HG03139 (cell line): ENCODE results near the gene PNO1.
"Not testable (repeated sequence)": the region's sequence is repeated elsewhere in the genome, so short reads cannot be mapped to it uniquely, and the experiment has no call there.

Source experiments
- ATAC-seq: cut with Tn5 transposase; IDR thresholded peaks from one replicate; pipeline ENCODE4 v1.9.1; 2021; ENCODE audit not compliant: unreplicated experiment

Gene PNO1

DNA sequence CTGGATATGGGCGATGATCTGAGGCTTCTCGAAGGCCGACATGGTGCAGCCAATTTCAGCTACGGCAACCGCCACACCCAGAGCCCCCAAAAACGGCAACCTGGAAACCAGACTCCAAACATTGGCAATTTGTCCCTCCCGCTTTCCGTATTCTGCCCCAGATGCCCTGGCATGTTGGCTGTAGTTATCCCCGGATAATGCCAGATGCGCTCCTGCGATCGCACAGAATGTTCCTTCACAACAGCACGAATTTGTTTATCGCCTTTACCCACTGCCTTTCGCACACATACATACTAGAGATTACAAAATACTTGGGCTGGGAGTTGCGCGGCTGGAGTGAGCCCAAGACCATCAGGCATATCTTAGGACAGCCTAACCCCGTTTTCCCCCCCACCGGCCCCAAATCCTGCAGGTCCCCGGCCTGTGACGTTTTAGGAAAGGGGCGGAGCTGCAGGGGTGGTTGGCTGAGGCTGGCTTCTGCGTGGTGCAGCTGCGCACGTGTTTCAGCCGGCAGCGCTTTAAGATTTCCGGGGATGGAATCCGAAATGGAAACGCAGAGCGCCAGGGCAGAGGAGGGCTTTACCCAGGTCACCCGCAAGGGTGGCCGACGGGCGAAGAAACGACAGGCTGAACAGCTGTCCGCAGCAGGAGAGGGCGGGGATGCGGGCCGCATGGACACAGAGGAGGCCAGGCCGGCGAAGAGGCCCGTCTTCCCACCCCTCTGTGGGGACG lies at the start of gene PNO1:
Gene PNO1, plus strand, starts transcription at position 487 of the 732 bp plus-strand sequence. Its CDS starts 47 bp downstream, at position 534.
- peak; percentile 86 for ATAC-seq

DNA sequence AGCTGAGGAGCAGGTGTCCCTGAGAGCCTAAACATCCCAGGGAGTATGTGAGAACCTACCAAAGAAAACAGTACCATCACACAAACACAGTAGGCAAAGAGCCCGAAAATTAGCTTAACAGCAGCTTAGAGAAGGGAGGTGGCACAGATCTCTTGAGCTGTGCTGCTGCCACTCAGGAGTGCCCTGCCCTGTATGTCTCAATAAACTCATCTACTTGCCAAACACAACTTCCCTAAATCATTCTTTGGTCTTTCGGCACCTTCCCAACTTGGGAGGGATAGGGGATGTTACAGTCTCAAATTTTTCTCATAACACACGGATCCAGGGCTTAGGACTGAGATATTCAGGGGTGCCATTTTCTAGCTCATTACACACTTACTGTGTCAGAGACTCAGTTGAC lies 49.6 kb upstream of the PNO1 start:
- ATAC-seq, result no peak

DNA sequence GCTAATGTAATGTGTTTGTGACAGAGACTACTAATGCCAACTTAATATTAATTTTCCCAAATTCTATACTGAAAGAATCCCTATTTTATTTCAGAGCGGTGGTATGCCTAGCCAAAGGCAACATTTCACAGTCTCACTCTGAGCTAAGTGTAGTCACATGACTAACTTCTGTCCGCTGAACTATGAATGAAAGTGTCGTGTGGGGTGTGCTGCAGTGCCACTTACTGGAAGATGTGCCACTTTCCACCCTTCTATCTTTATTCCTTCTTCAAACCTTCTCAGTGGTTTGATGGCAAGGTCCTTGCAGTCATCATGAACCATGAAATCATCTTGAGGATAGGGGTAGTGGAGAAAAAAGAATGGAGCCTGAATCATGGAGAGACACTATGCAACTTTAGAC lies 47.6 kb upstream of the PNO1 start:
- ATAC-seq, result no peak

DNA sequence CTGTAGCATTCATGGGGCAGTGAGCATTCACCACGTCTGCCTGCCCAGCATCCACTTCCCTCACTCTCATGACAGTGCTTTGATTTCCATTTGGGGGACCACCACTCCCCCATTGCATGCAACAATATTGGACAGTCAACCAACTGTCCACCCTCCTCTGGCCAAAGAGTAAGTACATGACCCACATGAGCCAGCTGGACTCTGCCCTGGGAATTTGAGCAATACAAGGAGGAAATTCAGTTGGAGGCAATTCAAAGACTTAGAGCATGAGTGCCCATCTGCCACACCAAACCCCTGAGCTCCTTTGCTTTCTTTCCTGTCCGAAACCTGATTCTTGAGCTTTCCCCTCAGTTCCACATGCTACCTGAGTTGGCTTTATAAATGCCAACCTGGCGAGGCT lies 41.7 kb upstream of the PNO1 start:
- no peak for ATAC-seq

DNA sequence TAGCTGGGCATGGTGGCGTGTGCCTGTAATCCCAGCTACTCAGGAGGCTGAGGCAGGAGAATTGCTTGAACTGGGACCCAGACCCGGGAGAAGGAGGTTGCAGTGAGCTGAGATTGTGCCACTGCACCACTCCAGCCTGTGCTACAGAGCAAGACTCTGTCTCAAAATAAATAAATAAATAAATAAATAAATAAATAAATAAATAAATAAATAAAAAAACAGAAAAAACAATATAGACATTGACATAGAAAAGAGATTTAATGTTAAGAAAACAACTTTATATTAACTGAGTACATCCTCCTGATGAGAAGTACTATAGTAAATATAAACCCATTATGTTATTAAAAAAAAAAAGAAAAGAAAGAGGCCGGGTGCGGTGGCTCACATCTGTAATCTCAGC lies 39.8 kb upstream of the PNO1 start:
- not testable (repeated sequence) for ATAC-seq

DNA sequence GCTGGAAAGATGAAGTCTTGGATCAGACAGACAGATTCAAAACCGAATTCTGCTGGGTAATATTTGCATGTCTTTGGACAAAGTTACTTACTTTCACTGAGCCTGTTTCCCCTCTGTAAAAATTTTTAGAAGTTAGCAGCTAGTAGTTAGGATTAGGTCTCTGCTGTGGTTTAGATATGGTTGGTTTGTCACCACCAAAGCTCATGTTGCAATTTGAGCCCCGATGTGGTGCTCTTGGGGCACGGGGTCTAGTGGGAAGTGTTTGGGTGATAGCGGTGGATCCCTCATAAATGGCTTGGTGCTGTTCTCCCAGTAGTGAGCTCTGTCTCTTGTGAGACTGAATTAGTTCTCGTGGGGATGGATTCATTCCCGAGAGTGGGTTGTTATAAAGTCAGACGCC lies 38.9 kb upstream of the PNO1 start:
- no peak for ATAC-seq

DNA sequence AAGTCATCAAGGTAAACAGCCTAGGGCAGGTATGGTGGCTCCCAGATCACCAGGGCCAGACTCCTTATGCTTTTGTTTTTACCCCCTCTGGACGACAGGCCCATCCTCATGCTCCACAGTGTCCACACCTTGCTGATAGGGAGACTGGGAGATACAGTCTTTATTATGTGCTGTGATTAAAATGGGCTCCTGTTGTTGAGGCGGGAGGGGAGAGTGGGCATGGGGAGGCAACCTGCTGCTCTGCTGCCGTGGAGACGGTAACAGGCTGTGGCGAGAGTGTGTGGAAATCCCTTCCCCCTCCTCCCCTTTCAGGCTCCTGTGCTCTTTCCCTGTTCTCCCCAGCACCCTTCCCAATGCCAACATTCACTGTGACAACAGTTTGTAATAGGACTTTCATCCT lies 38.2 kb upstream of the PNO1 start:
- ATAC-seq, result no peak

DNA sequence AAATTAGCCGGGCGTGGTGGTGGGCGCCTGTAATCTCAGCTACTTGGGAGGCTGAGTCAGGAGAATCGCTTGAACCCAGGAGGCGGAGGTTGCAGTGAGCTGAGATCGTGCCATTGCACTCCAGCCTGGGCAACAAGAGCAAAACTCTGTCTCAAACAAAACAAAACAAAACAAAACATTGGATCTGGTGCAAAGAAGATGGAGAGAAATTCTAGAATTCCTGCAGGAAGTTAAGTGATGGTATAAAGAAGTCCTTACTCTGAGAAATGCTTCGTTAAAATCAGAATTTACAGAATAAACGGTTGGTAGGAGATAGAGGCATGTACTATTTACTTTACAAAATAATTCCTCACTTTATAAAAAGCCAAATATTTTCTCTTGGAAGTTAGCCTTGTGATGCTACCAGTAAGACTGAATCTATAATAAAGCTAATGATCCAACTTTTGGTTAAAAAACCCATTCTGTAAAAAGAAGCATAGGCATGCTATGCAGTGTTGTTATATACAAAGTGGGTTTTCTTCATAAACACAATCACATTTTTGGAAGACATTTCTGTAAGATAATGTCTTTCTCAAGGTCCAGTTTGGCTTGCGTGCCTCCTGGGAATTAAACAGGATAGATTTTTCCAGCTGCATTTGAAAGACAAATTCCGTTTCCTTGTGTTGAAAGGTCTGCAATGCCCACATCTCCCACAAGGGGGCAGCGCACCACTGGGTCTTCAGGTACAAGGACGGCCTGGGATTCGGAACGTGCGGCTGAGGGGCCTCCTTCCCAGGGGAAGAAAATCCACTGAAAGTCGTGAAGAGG lies 35.6 kb upstream of the PNO1 start:
- ATAC-seq, result no peak

DNA sequence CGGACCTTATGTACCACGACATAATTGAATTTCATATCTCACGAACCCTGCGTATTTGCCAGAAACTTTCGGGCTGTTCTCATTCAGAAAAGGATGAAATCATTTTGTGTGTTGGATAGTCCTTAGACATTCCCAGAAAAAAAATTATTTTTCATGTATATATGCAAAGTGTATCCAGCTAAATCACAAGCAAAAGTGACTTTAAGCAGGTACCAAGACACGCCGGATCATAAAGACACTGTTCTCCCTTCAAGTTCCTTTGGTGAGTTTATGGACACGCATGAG lies 35.1 kb upstream of the PNO1 start:
- no peak for ATAC-seq

DNA sequence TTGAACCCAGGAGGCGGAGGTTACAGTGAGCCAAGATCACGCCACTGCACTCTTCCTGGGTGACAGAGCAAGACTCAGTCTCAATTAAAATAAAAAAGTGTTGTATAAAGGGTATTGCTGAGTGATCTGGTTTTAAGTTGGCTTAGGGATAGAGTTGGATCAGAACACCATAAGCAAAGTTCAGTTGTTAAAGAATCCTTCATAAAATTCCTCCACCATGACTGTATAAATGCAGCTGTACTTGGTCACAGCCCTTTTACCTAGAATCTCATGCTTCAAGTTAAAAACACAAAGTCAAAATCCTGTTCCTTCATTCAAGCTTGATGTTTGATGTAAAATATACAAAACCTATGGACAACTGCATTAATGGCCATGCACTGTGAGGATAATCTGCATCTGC lies 33.4 kb upstream of the PNO1 start:
- ATAC-seq, result no peak

DNA sequence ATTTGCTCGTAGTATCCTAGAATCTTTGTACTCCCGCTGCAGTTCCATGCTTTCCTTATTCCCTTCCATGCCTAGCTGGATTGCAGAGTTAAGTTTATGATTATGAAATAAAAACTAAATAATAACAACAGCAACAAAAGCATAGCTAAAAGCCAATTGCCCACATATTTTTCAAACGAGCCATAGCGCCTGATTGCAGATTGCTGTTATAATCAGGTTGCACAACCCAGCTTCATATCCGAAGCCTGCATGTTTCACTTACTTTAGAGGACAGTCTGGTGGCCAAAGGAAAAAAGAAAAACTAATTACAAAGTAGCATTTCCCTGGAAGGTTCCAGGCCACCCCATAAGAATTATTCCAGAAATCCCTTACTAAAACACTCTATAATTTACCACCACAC lies 31.9 kb upstream of the PNO1 start:
- no peak for ATAC-seq

DNA sequence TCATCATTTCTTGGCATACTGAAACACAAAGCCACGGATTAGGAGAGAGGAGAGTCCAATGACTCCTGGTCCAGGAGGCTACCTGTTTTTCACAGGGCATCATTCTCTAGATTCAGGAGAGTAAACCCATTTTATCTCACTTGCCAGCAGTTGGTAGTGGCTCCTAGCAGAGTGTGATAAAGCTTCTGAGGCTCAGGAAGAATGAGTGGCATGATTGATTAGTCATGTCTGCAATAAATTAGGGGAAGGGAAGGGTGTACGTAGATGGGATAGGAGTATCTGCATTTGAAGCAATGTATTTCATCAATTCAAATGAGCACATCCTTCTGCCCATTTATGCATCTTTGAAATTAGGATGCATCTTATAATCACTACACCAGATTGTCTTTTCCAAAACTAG lies 31.1 kb upstream of the PNO1 start:
- ATAC-seq, result no peak

DNA sequence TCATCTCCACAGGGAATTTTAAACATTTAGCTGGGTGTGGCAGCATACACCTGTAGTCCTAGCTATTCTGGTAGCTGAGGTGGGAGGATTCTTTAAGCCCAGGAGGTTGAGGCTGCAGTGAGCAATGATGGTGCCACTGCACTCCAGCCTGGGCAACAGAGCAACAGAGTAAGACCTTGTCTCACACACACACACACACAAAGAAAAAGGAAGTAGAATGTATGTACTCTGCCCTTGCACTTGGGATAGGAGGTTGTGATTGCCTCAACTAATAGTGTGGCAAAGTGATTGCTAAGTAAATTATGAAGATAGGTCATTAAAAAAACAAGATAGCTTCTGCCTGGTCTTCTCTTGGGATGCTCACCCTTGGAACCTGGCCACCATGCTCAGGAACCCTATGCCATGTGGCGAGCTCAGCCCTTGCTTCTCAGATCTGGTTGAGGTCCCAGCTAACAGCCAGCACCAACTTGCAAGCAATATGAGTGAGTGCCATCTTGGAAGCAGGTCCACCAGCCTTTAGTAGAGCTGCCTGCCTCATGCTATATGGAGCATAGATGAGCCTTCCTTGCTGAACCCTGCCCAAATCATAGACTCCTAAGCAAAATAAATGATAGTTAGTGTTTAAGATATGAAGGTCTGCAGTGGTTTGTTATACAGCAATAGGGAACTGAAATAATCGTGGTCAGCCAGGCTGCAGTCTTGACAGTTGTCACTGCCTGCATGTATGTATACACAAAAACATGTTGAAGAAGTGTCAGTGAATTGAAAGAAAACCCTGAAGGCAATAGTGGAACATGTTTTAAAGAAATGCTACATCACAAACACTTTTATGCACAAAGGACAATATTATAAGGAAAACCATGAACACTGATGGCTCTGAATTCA lies 30.1 kb upstream of the PNO1 start:
- ATAC-seq, result peak; percentile 83

DNA sequence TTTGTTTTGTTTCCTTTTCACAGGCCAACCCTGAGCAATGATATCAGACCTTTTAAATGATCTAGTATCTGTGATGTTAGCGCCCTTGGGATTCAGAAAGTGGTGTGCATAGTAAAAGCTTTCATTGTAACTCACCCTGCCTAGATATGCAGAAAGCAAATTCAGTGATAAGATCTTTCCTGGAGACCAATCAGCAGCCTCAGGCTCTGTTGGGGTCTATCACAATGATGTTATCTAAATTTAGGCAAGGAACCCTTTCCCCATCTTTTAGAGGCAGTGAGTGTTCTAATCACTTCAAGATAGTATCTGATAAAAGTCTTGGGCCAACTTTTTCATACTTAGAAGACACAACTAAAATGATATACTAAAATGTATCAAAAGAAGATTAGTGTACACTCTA lies 23.6 kb upstream of the PNO1 start:
- ATAC-seq, result no peak

DNA sequence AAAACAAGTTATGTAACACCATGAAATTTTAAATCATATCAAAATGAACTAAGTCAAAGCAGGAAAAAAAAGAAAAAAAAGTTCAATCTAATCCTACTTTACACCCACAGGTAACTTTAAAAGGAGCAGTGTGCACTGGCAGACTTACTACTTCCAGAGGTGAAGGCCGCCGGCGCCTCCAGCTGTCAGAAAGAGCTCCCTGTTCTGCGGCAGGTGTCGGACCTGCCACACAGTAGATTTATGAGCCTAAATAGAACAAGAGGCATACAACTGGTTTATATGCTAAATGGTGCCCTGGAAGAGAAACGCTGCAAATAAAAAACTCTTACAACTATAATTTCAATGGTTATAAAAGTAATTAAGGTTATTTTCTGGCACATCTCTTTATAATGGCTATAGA lies 23.1 kb upstream of the PNO1 start:
- no peak for ATAC-seq

DNA sequence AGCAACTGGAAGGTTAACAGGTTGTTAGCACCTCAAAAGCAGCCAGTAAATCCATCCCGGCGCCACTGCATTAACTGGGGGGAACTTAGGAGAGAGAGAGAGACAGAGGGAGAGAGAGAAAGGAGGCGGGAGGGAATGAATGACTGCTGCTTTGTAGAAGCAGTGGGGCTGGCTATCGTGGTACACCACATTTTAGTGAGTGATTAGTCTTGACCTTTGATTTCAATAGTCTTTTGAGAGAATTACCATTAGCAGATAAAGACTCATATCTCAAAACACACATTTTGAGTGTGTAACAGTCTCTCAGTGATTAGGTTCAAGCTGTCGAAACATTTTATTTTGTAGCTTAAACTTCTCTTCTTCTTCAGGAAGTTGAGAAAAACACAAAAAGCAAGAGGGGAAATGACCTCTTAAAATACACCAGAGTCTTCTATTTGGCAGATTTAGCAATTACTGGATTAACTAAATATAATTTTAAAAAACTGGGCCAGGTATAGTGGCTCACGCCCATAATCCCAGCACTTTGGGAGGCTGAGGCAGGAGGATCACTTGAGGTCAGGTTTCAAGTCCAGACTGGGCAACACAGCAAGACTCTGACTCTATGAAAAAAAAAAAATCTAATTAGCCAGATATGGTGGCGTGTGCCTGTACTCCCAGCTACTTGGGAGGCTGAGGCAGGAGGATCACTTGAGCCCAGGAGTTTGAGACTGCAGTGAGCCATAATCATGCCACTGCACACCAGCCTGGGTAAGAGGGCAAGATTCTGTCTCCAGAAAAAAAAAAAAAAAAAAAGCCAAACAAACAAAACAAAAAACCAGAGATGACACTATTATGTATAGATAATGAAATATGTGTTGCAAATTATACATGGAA lies 22.0 kb upstream of the PNO1 start:
- ATAC-seq, result no peak

DNA sequence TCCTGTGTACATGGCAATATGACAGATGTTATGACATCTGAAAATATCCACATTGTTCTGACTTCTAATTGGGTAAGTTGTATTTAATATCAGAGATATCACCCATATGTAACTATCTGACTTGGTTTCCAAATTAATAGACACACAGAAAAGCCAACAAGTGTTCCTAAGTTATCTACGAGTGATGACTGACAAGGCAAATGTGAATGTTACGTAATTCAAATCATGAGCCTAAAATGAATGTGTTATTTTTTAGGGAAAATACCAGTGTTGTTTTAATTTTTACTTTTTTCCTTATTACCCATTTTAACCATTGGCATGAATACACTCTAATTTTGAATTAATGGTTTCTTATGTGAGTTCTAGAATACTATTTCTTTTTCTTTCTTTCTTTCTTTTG lies 15.8 kb upstream of the PNO1 start:
- ATAC-seq, result no peak

DNA sequence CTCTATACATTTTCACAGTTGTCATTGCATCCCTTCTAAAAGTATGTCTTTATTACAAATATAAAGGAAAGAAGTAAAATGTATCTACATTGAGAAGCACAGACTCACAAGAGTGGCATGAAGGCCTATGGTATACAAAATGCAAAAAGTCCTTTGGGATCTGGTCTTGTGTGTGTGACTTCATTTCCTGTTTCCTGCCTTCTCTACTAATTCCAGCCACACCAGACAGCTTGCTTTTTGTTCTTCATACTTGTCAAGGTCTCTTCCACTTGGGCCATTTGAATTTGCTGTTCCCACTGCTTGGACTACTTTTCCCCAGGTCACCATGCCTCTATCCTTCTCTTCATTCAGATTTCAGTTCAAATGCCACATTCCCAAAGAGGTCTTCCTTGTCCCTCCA lies 6.7 kb upstream of the PNO1 start:
- no peak for ATAC-seq

DNA sequence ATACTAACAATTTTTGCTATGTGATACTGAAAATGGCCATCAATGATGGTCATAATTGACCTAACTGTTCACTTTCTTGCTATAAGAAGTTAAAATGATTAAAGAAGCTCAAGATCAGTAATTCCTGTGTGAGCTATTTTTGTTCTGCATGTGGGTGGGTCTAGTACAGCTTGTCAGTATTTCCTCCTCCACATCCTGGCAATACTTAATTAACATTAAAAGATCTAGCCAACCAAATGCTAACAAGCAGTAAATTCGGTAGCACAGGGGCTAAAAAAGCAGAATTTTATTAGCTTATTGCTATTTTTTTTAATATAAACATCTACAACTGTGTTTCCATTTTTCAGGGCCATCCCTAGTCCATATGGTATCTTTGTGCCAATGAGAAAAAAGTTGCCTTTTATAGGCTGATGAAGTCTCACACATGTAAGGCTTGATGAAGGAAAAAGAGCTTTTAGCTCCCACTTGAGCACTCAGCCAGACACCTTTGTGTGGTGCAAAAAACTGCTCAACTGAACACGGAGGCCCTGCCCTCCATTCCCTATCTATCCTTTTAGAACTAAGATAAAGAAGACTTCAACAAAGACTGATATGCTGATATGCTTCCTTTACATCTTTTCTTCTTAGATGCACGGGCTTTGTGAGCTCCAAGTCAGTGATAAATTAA lies 4.9 kb upstream of the PNO1 start:
- ATAC-seq, result no peak

DNA sequence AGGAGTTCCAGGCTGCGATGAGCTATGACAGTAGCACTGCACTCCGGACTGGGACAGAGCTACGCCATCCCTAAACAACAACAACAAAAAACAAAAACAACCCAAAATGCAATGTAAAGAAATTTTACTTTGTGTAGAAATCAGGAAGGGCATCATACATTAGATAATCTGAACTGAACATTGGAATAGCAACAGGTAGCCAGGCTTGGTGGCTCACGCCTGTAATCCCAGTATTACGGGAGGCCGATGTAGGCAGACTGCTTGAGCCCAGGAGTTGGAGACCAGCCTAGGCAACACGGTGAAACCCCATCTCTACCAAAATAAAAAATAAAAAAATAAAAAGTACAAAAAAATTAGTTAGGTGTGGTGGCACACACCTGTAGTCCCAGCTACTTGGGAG lies 2.1 kb upstream of the PNO1 start:
- no peak for ATAC-seq
